Iris pigment epithelial cell (primary cell): ENCODE data around the gene JPH4.
"Not testable (repeated sequence)": the region's sequence is repeated elsewhere in the genome, so short reads cannot be mapped to it uniquely, and the experiment has no call there.

Experiments used
- DNase-seq: peaks from one replicate; pipeline ENCODE4 v3.0.0-alpha.2; 2011; ENCODE audit warnings: low read depth

JPH4 gene

GRCh38 chr14:23609001-23609400, 30.4 kb upstream of the JPH4 start:
- DNase-seq, result no peak

- no peak for DNase-seq
Observed at GRCh38 chr14:23608454-23608853, 29.9 kb upstream of the JPH4 start.

- no peak for DNase-seq
Observed at GRCh38 chr14:23605931-23606585, 27.5 kb upstream of the JPH4 start.

- no peak for DNase-seq
Observed at GRCh38 chr14:23604675-23605170, 26.1 kb upstream of the JPH4 start.

- DNase-seq, result no peak
Observed at GRCh38 chr14:23604148-23604547, 25.6 kb upstream of the JPH4 start.

GRCh38 chr14:23603103-23603502, 24.5 kb upstream of the JPH4 start:
- DNase-seq, result no peak

- no peak for DNase-seq
Observed at GRCh38 chr14:23602181-23603095, 23.8 kb upstream of the JPH4 start.

GRCh38 chr14:23601845-23602180, 23.2 kb upstream of the JPH4 start:
- DNase-seq, result no peak

- DNase-seq, result no peak
Observed at GRCh38 chr14:23601424-23601823, 22.8 kb upstream of the JPH4 start.

- DNase-seq, result no peak
Observed at GRCh38 chr14:23600806-23601205, 22.2 kb upstream of the JPH4 start.

GRCh38 chr14:23600322-23600707, 21.7 kb upstream of the JPH4 start:
- DNase-seq, result no peak

GRCh38 chr14:23594191-23594590, 15.6 kb upstream of the JPH4 start:
- not testable (repeated sequence) for DNase-seq

GRCh38 chr14:23590198-23590597, 11.6 kb upstream of the JPH4 start:
- no peak for DNase-seq

- no peak for DNase-seq
Observed at GRCh38 chr14:23589606-23590005, 11.0 kb upstream of the JPH4 start.

GRCh38 chr14:23588884-23589598, 10.5 kb upstream of the JPH4 start:
- peak; percentile 87 for DNase-seq

- DNase-seq, result not testable (repeated sequence)
Observed at GRCh38 chr14:23584527-23585203, 6.1 kb upstream of the JPH4 start.

- DNase-seq, result not testable (repeated sequence)
Observed at GRCh38 chr14:23583761-23584526, 5.4 kb upstream of the JPH4 start.

GRCh38 chr14:23582906-23583760, 4.5 kb upstream of the JPH4 start:
- no peak for DNase-seq

- no peak for DNase-seq
Observed at GRCh38 chr14:23580948-23581281, 2.3 kb upstream of the JPH4 start.

GRCh38 chr14:23580152-23580926, 1.7 kb upstream of the JPH4 start:
- no peak for DNase-seq
